Measurements from ENCODE around the gene POM121L12.

Gene POM121L12

GRCh38 chr7:53070883-53071282 is 35.5 kb downstream of the POM121L12 start:
- no peak for DNase-seq (ENCODE audit: low read depth in 1 of 2, low spot score in 1 of 2)
- no peaks in the 10 kb centered on the region for H3K27me3 ChIP-seq (ENCODE audit: insufficient read depth, poor library complexity, severe bottlenecking)
- no peak overlapping the region for H3K4me3 ChIP-seq (replicated peaks; ENCODE audit: insufficient read depth, low read length)
- TF ChIP-seq POLR2AphosphoS5 (IDR thresholded peaks at IDR 0.05; ENCODE audit: low read depth) (no peak), SPI1 (IDR thresholded peaks at IDR 0.05; ENCODE audit: borderline replicate concordance, low read depth) (no peak), CTCF (IDR thresholded peaks at IDR 0.05; ENCODE audit: insufficient read depth, low read length) (no peak), GABPA (IDR thresholded peaks at IDR 0.05; ENCODE audit: low read depth) (no peak)
- TF ChIP-seq, protein P1, sequence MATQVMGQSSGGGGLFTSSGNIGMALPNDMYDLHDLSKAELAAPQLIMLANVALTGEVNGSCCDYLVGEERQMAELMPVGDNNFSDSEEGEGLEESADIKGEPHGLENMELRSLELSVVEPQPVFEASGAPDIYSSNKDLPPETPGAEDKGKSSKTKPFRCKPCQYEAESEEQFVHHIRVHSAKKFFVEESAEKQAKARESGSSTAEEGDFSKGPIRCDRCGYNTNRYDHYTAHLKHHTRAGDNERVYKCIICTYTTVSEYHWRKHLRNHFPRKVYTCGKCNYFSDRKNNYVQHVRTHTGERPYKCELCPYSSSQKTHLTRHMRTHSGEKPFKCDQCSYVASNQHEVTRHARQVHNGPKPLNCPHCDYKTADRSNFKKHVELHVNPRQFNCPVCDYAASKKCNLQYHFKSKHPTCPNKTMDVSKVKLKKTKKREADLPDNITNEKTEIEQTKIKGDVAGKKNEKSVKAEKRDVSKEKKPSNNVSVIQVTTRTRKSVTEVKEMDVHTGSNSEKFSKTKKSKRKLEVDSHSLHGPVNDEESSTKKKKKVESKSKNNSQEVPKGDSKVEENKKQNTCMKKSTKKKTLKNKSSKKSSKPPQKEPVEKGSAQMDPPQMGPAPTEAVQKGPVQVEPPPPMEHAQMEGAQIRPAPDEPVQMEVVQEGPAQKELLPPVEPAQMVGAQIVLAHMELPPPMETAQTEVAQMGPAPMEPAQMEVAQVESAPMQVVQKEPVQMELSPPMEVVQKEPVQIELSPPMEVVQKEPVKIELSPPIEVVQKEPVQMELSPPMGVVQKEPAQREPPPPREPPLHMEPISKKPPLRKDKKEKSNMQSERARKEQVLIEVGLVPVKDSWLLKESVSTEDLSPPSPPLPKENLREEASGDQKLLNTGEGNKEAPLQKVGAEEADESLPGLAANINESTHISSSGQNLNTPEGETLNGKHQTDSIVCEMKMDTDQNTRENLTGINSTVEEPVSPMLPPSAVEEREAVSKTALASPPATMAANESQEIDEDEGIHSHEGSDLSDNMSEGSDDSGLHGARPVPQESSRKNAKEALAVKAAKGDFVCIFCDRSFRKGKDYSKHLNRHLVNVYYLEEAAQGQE (IDR thresholded peaks at IDR 0.05; ENCODE audit: insufficient replicate concordance, low read depth), result no peak
- no peak overlapping the region for H3K27ac ChIP-seq (replicated peaks)
